Left renal cortex interstitium (tissue), 4 donors: ENCODE results near the gene GPR68. TPM values are rescaled to one million over a fixed set of nuclear protein-coding genes. Genes with fewer than 3 reads are reported as not detected.
"Not testable (repeated sequence)": the region's sequence is repeated elsewhere in the genome, so short reads cannot be mapped to it uniquely, and the experiment has no call there.

Experiments
- DNase-seq, 4 donors: peaks; one replicate each; pipeline ENCODE4 v3.0.0-alpha.2; 2013; ENCODE audit warnings: low read depth in 4 of 4, low spot score in 2 of 4, missing footprints in 1 of 4
- polyA plus RNA-seq, 4 donors: library from polyadenylated mRNA; unstranded; fragments of 120-200 nt; gene quantifications; one replicate each; pipeline ENCODE4 v1.2.1, GENCODE V29; 2013; ENCODE audit not compliant: insufficient read length in 4 of 4

GPR68 gene
- polyA plus RNA-seq, 4 donors, result 1.7 to 3.9 (median 2.5) TPM

- no peak for DNase-seq
These were observed 14.0 kb downstream of the GPR68 start for GRCh38 chr14:91230397-91231035.

DNA sequence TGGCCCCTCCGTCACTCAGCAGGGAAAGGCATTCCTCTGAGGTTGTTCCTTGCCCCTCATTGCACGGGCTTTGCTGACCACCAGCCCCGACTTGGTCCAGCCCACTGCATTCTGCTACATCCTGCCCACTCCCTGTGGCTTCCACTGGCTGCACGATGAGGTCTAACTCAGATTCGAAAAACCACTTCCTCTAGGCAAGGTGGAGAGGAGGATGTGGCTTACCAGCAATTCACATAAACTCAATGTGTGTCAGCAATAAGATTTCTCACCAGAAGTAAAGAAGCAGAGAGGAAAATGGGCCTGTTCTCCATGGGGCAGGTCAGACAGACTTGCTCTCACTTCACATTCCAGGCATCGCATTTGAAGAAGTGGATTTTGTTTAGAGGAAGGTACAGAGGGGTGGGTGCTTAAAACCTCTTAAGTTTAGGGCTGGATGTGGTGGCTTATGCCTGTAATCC is 14.7 kb downstream of the GPR68 start:
- DNase-seq, result no peak

DNA sequence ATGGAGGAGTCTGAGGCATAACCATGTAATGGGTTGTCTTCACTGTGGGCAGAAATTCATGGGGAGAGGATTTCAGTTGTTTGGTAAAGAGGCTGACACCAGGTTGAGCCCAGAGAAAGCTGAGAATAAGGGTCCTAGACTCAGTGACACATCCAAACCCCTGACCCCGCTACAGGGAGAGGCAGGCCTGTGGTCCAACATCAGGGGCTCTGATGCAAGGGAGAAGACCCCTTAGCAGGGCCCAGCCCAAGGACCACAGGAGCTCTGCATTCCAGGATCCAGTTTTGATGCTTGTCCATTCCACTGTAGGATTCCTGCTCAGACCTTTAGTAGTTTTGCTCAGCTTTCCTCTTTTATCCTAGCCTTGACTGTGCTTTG is 15.5 kb downstream of the GPR68 start:
- no peak for DNase-seq

GRCh38 chr14:91228112-91229004 is 16.1 kb downstream of the GPR68 start:
- DNase-seq, result no peak

DNA sequence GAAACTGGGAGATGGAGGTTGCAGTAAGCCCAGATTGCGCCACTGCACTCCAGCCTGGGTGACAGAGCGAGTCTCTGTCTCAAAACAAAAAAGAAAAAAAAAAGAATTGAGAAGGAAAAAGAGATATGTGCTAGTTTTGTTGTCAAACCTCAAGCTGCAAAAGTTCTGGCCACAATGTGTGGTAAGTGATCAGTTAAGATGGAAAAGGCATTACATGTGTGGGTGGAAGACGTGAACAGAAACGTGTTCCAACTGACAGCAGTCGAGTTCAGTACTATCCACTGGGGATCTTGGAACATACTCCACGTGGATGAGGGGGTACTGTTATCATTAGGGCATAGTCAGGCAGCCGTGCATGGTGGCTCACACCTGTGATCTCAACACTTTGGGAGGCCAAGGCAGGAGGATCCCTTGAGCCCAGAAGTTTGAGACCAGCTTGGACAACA is 17.3 kb downstream of the GPR68 start:
- DNase-seq, result no peak

DNA sequence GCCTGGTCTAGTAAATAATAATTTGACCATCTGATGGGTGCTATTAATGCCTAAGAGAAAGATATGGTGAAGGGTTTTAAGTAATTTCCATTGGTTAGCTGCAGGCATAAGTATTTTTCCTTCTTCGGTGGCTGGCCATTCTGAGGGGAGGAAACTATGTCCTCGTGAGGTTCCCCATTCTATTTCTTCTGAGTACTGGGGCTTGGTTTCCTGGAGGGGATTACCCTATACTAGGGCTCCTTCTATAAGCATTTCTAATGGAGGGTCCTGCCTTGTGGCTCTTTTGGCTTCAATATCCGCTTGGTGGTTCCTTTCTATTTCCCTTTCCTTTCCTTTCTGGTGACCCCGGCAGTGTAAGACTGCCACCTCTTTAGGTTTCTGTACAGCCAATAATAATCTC is 18.1 kb downstream of the GPR68 start:
- DNase-seq, result not testable (repeated sequence)

GRCh38 chr14:91225025-91225424 is 19.5 kb downstream of the GPR68 start:
- DNase-seq, result no peak

DNA sequence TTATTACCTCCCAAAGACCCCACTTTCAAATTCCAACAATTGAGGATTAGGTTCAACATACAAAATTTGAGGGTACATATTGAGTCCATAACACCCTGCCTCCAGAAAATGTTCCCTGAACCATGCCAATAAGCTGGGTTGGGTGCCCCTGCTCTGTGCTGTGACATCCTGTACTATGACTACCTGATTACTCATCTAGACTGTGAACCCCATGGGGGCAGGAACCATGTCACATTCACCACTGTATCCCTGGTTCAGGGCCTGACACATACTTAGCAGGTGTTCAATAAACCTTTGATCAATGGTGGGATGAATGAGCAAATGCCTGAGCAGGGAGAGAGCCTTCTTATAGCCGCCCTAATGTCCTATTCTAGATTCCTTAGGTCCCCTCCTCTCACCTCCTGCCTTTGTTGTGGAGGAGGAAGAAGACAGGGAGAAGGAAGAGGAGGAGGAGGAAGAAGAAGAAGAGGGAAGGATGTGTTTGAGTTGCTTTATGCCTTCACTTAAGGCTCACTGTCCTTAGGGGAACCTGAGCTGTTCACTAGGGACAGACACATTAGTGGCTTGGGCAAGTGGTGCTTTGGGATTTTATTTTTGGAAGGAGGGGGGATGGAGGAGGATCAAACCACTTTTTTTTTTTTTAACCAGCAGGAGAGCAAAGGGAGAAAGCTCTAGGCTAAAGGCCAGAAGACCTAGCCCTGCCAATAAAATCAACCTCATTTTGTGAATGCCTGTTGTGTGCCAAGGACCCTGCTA is 21.3 kb downstream of the GPR68 start:
- DNase-seq, result no peak

GRCh38 chr14:91221270-91221669 is 23.2 kb downstream of the GPR68 start:
- no peak for DNase-seq

GRCh38 chr14:91220581-91221000 is 23.9 kb downstream of the GPR68 start:
- no peak for DNase-seq

DNA sequence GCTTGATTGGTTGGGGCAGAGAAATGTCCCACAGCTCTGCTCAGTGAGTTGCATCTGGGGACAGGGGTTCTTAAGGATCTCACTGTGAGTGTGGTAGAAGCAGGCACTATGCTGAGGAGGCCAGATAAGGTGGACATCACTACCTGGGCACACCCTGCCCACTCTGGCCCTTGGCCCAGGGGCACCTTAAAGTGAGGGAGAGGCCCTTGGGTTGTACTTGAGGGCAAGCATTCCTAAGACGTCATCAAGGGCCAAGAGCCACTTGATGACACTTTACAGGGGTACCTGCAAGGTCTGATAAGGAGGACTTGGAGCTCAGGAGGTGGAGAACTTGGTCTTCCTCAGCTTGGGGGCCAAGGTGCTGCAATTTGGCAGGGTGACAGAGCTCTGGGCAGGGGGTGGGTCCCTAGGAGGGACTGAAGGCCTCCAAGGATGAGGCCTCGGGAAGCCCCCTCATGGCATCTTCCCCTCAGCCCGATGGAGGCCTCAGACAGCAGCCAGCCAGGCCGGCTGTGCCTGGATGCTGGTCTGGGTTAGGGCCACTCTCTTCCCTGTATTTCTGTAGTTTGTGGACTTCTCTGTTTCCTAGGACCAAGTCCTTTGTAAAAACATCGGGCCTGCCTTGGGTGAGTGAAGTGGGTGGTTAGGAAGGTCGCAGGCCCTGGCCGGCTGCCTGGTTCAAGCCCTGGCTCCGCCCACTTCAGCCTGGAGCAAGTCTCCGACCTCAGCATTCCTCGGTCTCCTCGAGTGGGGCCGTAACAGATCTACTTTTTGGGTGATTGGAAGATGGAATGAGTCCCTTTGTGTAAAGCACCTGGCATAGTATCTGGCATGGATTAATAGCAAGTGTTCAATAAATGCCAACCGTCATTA is 24.8 kb downstream of the GPR68 start:
- no peak for DNase-seq

GRCh38 chr14:91218014-91218413 is 26.5 kb downstream of the GPR68 start:
- DNase-seq, result no peak

DNA sequence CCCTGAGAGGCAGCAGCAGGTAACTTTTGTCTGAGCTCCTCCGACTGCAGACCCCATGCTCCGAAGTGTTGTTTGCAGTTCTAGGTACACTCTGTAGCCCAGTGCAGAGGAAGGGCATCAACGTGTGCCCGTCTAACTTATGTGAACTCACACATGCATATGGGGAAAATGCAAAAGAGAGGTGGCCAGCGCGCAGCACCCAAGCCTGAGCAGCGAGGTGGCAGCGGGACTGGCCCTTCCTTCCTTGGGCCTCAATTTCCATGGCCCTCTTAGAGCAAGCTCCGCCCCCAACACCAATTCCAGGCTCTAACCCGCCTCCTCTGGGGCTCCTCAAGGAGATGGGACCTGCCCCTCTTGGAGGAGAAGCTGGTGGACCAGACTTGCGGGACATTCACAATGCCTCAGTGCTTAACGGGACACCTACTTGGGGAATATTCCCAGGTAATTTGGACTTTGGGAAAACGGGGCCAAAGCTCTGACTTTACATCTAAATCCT is 27.7 kb downstream of the GPR68 start:
- DNase-seq, result no peak

DNA sequence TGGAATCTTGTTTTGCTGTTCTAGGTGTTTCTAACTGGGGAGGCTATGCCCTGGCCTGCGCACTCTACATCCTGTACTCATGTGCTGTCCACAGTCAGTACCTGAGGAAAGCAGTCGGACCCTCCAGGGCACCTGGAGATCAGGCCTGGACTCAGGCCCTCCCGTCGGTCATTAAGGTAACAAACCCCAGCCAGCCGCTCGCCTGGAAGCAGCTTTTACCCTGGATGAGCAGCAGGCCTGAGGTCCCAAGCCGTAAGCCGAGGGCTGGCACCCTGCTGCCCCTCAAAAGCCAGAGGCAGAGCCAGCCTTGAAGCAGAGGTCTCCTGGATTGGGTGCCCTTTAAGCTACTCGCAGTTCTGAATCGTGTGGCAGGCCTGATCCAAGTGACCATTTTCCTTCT is 29.1 kb downstream of the GPR68 start:
- DNase-seq, result no peak

GRCh38 chr14:91214306-91214705 is 30.2 kb downstream of the GPR68 start:
- no peak for DNase-seq

DNA sequence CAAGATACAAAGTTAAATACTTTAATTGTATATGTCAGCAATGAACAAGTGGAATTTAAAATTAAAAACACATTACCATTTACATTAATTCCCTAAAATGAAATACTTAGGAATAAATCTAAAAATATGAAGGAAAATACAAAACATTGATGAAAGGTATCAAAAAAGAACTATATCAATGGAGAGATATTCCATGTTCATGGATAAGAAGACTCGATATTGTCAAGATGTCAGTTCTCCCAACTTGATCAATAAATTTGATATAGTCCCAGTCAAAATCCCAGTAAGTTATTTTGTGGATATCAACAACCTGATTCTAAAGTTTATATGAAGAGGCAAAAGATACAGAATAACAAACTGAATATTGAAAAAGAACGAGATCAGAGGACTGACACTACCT is 33.5 kb downstream of the GPR68 start:
- no peak for DNase-seq

- DNase-seq, result no peak
These were observed 37.5 kb downstream of the GPR68 start for GRCh38 chr14:91207008-91207407.

GRCh38 chr14:91205459-91205858 is 39.0 kb downstream of the GPR68 start:
- no peak for DNase-seq

- no peak for DNase-seq
These were observed 39.8 kb downstream of the GPR68 start for GRCh38 chr14:91204657-91205056.
